ENCODE results near the gene TMEM266. TPM values are rescaled to one million over a fixed set of nuclear protein-coding genes. Genes with fewer than 3 reads are reported as not detected.

TMEM266 gene
- total and polyA plus RNA-seq, 3 donors from 2014 or later, result 4.2 to 12.4 (median 6.0) TPM

GRCh38 chr15:76200083-76200465 lies 140.3 kb downstream of the TMEM266 start:
- Histone ChIP-seq H3K27ac (no peak overlapping the region), H3K27me3 (no peaks in the 10 kb centered on the region), H3K4me1 (peaks cover 16% of the 10 kb centered on the region), H3K4me3 (no peak overlapping the region), H3K9me3 (no peaks in the 10 kb centered on the region), H3K36me3 (ENCODE audit: low read depth, missing control alignments) (no peaks in the 10 kb centered on the region)
- intact Hi-C loops (cut with DNase I; ENCODE audit: low total_unique reads), result no loop called here
- WGBS, 2 donors, result 92 to 94% methylated on average over 6 of the region's 6 CpGs
- TF ChIP-seq CTCF (IDR thresholded peaks at IDR 0.05), result no peak
- TF ChIP-seq POLR2A (IDR thresholded peaks at IDR 0.05), result no peak
- DNase-seq, result no peak

GRCh38 chr15:76200641-76201105 lies 140.9 kb downstream of the TMEM266 start:
- H3K4me3 ChIP-seq, result no peak overlapping the region
- TF ChIP-seq CTCF (IDR thresholded peaks at IDR 0.05) (no peak), POLR2A (IDR thresholded peaks at IDR 0.05) (no peak)
- no peaks in the 10 kb centered on the region for H3K9me3 ChIP-seq
- DNase-seq, result no peak
- H3K27ac ChIP-seq, result no peak overlapping the region
- no peaks in the 10 kb centered on the region for H3K36me3 ChIP-seq (ENCODE audit: low read depth, missing control alignments)
- H3K27me3 ChIP-seq, result no peaks in the 10 kb centered on the region
- WGBS, 2 donors, result 69% methylated on average over 5 of the region's 5 CpGs; no CpG with 5 or more reads in 1 of the 2 donors
- intact Hi-C loops (cut with DNase I; ENCODE audit: low total_unique reads), result no loop called here
- H3K4me1 ChIP-seq, result peaks cover 16% of the 10 kb centered on the region

GRCh38 chr15:76201536-76202255 lies 141.9 kb downstream of the TMEM266 start:
- Histone ChIP-seq H3K36me3 (ENCODE audit: low read depth, missing control alignments) (no peaks in the 10 kb centered on the region), H3K9me3 (no peaks in the 10 kb centered on the region), H3K27ac (no peak overlapping the region), H3K4me1 (peaks cover 6% of the 10 kb centered on the region), H3K27me3 (no peaks in the 10 kb centered on the region), H3K4me3 (no peak overlapping the region)
- WGBS, 2 donors, result 91 to 100% methylated on average over 1 to 6 of the region's 6 CpGs
- no peak for TF ChIP-seq CTCF (IDR thresholded peaks at IDR 0.05)
- TF ChIP-seq POLR2A (IDR thresholded peaks at IDR 0.05), result no peak
- intact Hi-C loops (cut with DNase I; ENCODE audit: low total_unique reads), result no loop called here
- DNase-seq, result no peak

- Histone ChIP-seq H3K36me3 (ENCODE audit: low read depth, missing control alignments) (no peaks in the 10 kb centered on the region), H3K27ac (no peak overlapping the region), H3K4me1 (no peaks in the 10 kb centered on the region), H3K27me3 (no peaks in the 10 kb centered on the region), H3K4me3 (no peak overlapping the region), H3K9me3 (no peaks in the 10 kb centered on the region)
- TF ChIP-seq CTCF (IDR thresholded peaks at IDR 0.05), result no peak
- no peak for TF ChIP-seq POLR2A (IDR thresholded peaks at IDR 0.05)
- no peak for DNase-seq
- 93 to 96% methylated on average over 17 to 21 of the region's 23 CpGs for WGBS, 2 donors
- intact Hi-C loops (cut with DNase I; ENCODE audit: low total_unique reads), result no loop called here
Measured at GRCh38 chr15:76203346-76204108, 143.7 kb downstream of the TMEM266 start.

Measured in testis (tissue), 3 donors.